NT2/D1 (cell line): ENCODE data around the gene SLC39A11.
"Not testable (repeated sequence)": the region's sequence is repeated elsewhere in the genome, so short reads cannot be mapped to it uniquely, and the experiment has no call there.

ENCODE experiments used
- DNase-seq: peaks from one replicate; pipeline ENCODE4 v3.0.0-alpha.2; 2011; ENCODE audit warnings: low read depth, low spot score
- H3K27me3 ChIP-seq: 2 replicates; pipeline ENCODE4 v1.6.0; 2011; ENCODE audit warnings: mild to moderate bottlenecking; ENCODE audit not compliant: insufficient read length, insufficient read depth
- H3K36me3 ChIP-seq: 2 replicates; pipeline ENCODE4 v1.6.1; 2011; ENCODE audit warnings: mild to moderate bottlenecking, low read length, mixed read lengths; ENCODE audit not compliant: insufficient read depth, insufficient read length
- H3K4me1 ChIP-seq: 2 replicates; pipeline ENCODE4 v1.5.1; 2011; ENCODE audit not compliant: insufficient read depth, insufficient read length
- H3K4me3 ChIP-seq: 2 replicates; pipeline ENCODE4 v1.5.1; 2011; ENCODE audit warnings: low read depth; ENCODE audit not compliant: insufficient read length
- H3K9ac ChIP-seq: 2 replicates; pipeline ENCODE4 v1.6.0; 2011; ENCODE audit warnings: low read depth; ENCODE audit not compliant: insufficient read length
- H3K9me3 ChIP-seq: 2 replicates; pipeline ENCODE4 v1.5.1; 2011; ENCODE audit warnings: mild to moderate bottlenecking, low read length; ENCODE audit not compliant: insufficient read depth
- SUZ12 ChIP-seq: IDR thresholded peaks from 2 replicates; pipeline ENCODE4 v1.6.1; 2011; ENCODE audit not compliant: insufficient read length, insufficient read depth; ENCODE audit errors: extremely low read depth
- YY1 ChIP-seq: IDR thresholded peaks from 2 replicates; pipeline ENCODE4 v1.6.1; 2011; ENCODE audit not compliant: insufficient read length, insufficient read depth
- ZNF274 ChIP-seq: IDR thresholded peaks from 2 replicates; pipeline ENCODE4 v1.6.1; 2011; ENCODE audit warnings: mild to moderate bottlenecking, low read depth, low read length

SLC39A11 gene

GRCh38 chr17:73133911-73134649 lies 41.6 kb upstream of the SLC39A11 start:
- TF ChIP-seq ZNF274 (no peak), YY1 (no peak), SUZ12 (no peak)

GRCh38 chr17:73132085-73132492 lies 39.6 kb upstream of the SLC39A11 start:
- Histone ChIP-seq H3K9ac (no peak overlapping the region), H3K4me3 (no peak overlapping the region), H3K36me3 (no peaks in the 10 kb centered on the region), H3K4me1 (no peaks in the 10 kb centered on the region), H3K27me3 (no peaks in the 10 kb centered on the region), H3K9me3 (no peaks in the 10 kb centered on the region)
- DNase-seq = peak; percentile 66
- TF ChIP-seq ZNF274 (no peak), YY1 (no peak), SUZ12 (no peak)

More at GRCh38 chr17:73133911-73134649, 41.6 kb upstream of the SLC39A11 start:
- Histone ChIP-seq H3K27me3 (no peaks in the 10 kb centered on the region), H3K9me3 (no peaks in the 10 kb centered on the region), H3K4me1 (no peaks in the 10 kb centered on the region), H3K36me3 (no peaks in the 10 kb centered on the region), H3K9ac (no peak overlapping the region), H3K4me3 (no peak overlapping the region)
- DNase-seq = no peak

- not testable (repeated sequence) for H3K36me3 ChIP-seq, H3K4me3 ChIP-seq, H3K9me3 ChIP-seq, H3K4me1 ChIP-seq, DNase-seq, H3K27me3 ChIP-seq, H3K9ac ChIP-seq
Observed at GRCh38 chr17:73131439-73131838, 39.0 kb upstream of the SLC39A11 start.

GRCh38 chr17:73130977-73131376 lies 38.5 kb upstream of the SLC39A11 start:
- Histone ChIP-seq H3K4me3 (no peak overlapping the region), H3K9me3 (no peaks in the 10 kb centered on the region), H3K4me1 (no peaks in the 10 kb centered on the region), H3K9ac (no peak overlapping the region), H3K27me3 (no peaks in the 10 kb centered on the region), H3K36me3 (no peaks in the 10 kb centered on the region)
- no peak for DNase-seq
- TF ChIP-seq ZNF274 = no peak

GRCh38 chr17:73128496-73128895 lies 36.0 kb upstream of the SLC39A11 start:
- H3K9me3 ChIP-seq = no peaks in the 10 kb centered on the region
- DNase-seq = no peak
- TF ChIP-seq SUZ12 (no peak), YY1 (no peak), ZNF274 (no peak)
- H3K27me3 ChIP-seq = no peaks in the 10 kb centered on the region
- no peaks in the 10 kb centered on the region for H3K36me3 ChIP-seq
- no peaks in the 10 kb centered on the region for H3K4me1 ChIP-seq
- H3K4me3 ChIP-seq = no peak overlapping the region
- H3K9ac ChIP-seq = no peak overlapping the region

GRCh38 chr17:73126716-73127473 lies 34.4 kb upstream of the SLC39A11 start:
- no peak for TF ChIP-seq ZNF274
- no peak for TF ChIP-seq YY1
- no peak for TF ChIP-seq SUZ12
- Histone ChIP-seq H3K9ac (no peak overlapping the region), H3K36me3 (no peaks in the 10 kb centered on the region), H3K9me3 (no peaks in the 10 kb centered on the region), H3K4me3 (no peak overlapping the region), H3K27me3 (no peaks in the 10 kb centered on the region), H3K4me1 (no peaks in the 10 kb centered on the region)
- no peak for DNase-seq

- no peak overlapping the region for H3K9ac ChIP-seq
- no peak overlapping the region for H3K4me3 ChIP-seq
- H3K36me3 ChIP-seq = no peaks in the 10 kb centered on the region
- H3K4me1 ChIP-seq = no peaks in the 10 kb centered on the region
- no peak for DNase-seq
- TF ChIP-seq SUZ12 = no peak
- TF ChIP-seq ZNF274 = no peak
- no peak for TF ChIP-seq YY1
- no peaks in the 10 kb centered on the region for H3K27me3 ChIP-seq
- no peaks in the 10 kb centered on the region for H3K9me3 ChIP-seq
Observed at GRCh38 chr17:73123606-73124320, 31.3 kb upstream of the SLC39A11 start.
